Colonic mucosa (tissue), 4 donors: ENCODE results near the gene SAXO2. TPM values are rescaled to one million over a fixed set of nuclear protein-coding genes. Genes with fewer than 3 reads are reported as not detected.
A peak's percentile ranks its signal among the peaks of the same experiment; 100 is the strongest.
"Not testable (repeated sequence)": the region's sequence is repeated elsewhere in the genome, so short reads cannot be mapped to it uniquely, and the experiment has no call there.

ENCODE experiments used
- DNase-seq: peaks from one replicate; pipeline ENCODE4 v3.0.0-alpha.2; 2020
- H3K27ac ChIP-seq: fragments of 200-600 bp; one replicate; pipeline ENCODE4 v1.8.0; 2021
- H3K27me3 ChIP-seq: fragments of 200-600 bp; one replicate; pipeline ENCODE4 v1.8.0; 2021
- H3K36me3 ChIP-seq: fragments of 200-600 bp; one replicate; pipeline ENCODE4 v1.8.0; 2021
- H3K4me1 ChIP-seq: fragments of 200-600 bp; one replicate; pipeline ENCODE4 v1.8.0; 2021; ENCODE audit warnings: mild to moderate bottlenecking
- H3K4me3 ChIP-seq: fragments of 200-600 bp; one replicate; pipeline ENCODE4 v1.8.0; 2021
- H3K9ac ChIP-seq, 2 donors: one replicate each; pipeline ENCODE4 v1.7.0; 2013; ENCODE audit warnings: control low read depth in 2 of 2, low read depth in 2 of 2, low read length in 2 of 2
- H3K9me3 ChIP-seq: fragments of 200-600 bp; one replicate; pipeline ENCODE4 v1.8.0; 2021
- CTCF ChIP-seq: fragments of 200-600 bp; IDR thresholded peaks from one replicate; pipeline ENCODE4 v1.8.0; 2022; ENCODE audit warnings: antibody characterized with exemption, mild to moderate bottlenecking
- intact Hi-C: fragments of 100-400 bp; cut with DNase I; formaldehyde crosslinking; loops from one replicate; pipeline ENCODE4 v1.14.1; 2022
- total RNA-seq, 2 donors: library from RNA; stranded (reverse); fragmentation: NEBNext Ultra II Directional in 1 of 2; extraction: Animal tissue kit (Norgen Biotek cat#: 25700) in 1 of 2; gene quantifications; one replicate each; pipeline ENCODE4 v1.2.1, GENCODE V29; 2021
- donor health status: healthy.
- donor health status: DM: no; HTN: no; CAD: no.
- donor health status: DM: no; HTN: no; CAD: no.

Gene SAXO2
- total RNA-seq, 2 donors from 2014 or later, result 0.67 to 0.93 TPM

GRCh38 chr15:82239685-82240391 lies 22.8 kb upstream of the SAXO2 start:
- Histone ChIP-seq H3K36me3 (no peaks in the 10 kb centered on the region), H3K4me3 (no peak overlapping the region), H3K27me3 (no peaks in the 10 kb centered on the region), H3K27ac (peak overlapping the region; percentile 76), H3K9me3 (no peaks in the 10 kb centered on the region), H3K4me1 (peaks cover 6% of the 10 kb centered on the region), H3K9ac (no peak overlapping the region)
- DNase-seq, result no peak
- TF ChIP-seq CTCF, result no peak
- intact Hi-C loops, result no loop called here

- H3K27ac ChIP-seq, H3K27me3 ChIP-seq, H3K4me3 ChIP-seq, H3K9me3 ChIP-seq, intact Hi-C loops, H3K36me3 ChIP-seq, DNase-seq, H3K9ac ChIP-seq, H3K4me1 ChIP-seq: not testable (repeated sequence)
Observed at GRCh38 chr15:82241836-82242499, 20.6 kb upstream of the SAXO2 start.

- H3K27me3 ChIP-seq, intact Hi-C loops, H3K27ac ChIP-seq, H3K4me1 ChIP-seq, H3K9ac ChIP-seq, DNase-seq, H3K4me3 ChIP-seq, H3K9me3 ChIP-seq, H3K36me3 ChIP-seq: not testable (repeated sequence)
Observed at GRCh38 chr15:82243644-82244043, 19.0 kb upstream of the SAXO2 start.

GRCh38 chr15:82245956-82246355 lies 16.7 kb upstream of the SAXO2 start:
- H3K9me3 ChIP-seq, H3K27me3 ChIP-seq, DNase-seq, H3K4me1 ChIP-seq, intact Hi-C loops, H3K9ac ChIP-seq, H3K27ac ChIP-seq, H3K36me3 ChIP-seq, H3K4me3 ChIP-seq: not testable (repeated sequence)

- H3K27ac ChIP-seq, intact Hi-C loops, H3K4me3 ChIP-seq, H3K9ac ChIP-seq, H3K9me3 ChIP-seq, DNase-seq, H3K4me1 ChIP-seq, H3K36me3 ChIP-seq, H3K27me3 ChIP-seq: not testable (repeated sequence)
Observed at GRCh38 chr15:82248261-82248660, 14.4 kb upstream of the SAXO2 start.

- H3K27me3 ChIP-seq, H3K9me3 ChIP-seq, intact Hi-C loops, H3K4me1 ChIP-seq: not testable (repeated sequence)
- H3K9ac ChIP-seq, result peak overlapping the region; percentile 70 to 81
- DNase-seq, result peak; percentile 74
- peak overlapping the region; percentile 82 for H3K4me3 ChIP-seq
- H3K27ac ChIP-seq, result peak overlapping the region; percentile 94
- peaks cover 12% of the 10 kb centered on the region for H3K36me3 ChIP-seq
Observed at GRCh38 chr15:82261566-82262421, 824 bp upstream of the SAXO2 start.

GRCh38 chr15:82263350-82263749 lies 732 bp downstream of the SAXO2 start:
- intact Hi-C loops, result no loop called here
- peak overlapping the region; percentile 82 for H3K4me3 ChIP-seq
- peak overlapping the region; percentile 70 to 81 for H3K9ac ChIP-seq
- H3K27ac ChIP-seq, result peak overlapping the region; percentile 94
- peaks cover 6% of the 10 kb centered on the region for H3K36me3 ChIP-seq
- no peaks in the 10 kb centered on the region for H3K9me3 ChIP-seq
- TF ChIP-seq CTCF, result no peak
- no peaks in the 10 kb centered on the region for H3K4me1 ChIP-seq
- H3K27me3 ChIP-seq, result no peaks in the 10 kb centered on the region
- DNase-seq, result peak; percentile 27

- DNase-seq, H3K4me1 ChIP-seq, H3K36me3 ChIP-seq, H3K27me3 ChIP-seq, H3K4me3 ChIP-seq, H3K9ac ChIP-seq, H3K9me3 ChIP-seq, intact Hi-C loops, H3K27ac ChIP-seq: not testable (repeated sequence)
Observed at GRCh38 chr15:82267137-82267536, 4.5 kb downstream of the SAXO2 start.

GRCh38 chr15:82268454-82268853 lies 5.8 kb downstream of the SAXO2 start:
- H3K9me3 ChIP-seq, DNase-seq, H3K27me3 ChIP-seq, H3K4me1 ChIP-seq, H3K4me3 ChIP-seq, H3K27ac ChIP-seq, intact Hi-C loops, H3K36me3 ChIP-seq, H3K9ac ChIP-seq: not testable (repeated sequence)
